Cardiac muscle cell (in vitro differentiated cells and primary cell): ENCODE results near the gene CYB5D1. TPM values are rescaled to one million over a fixed set of nuclear protein-coding genes. Genes with fewer than 3 reads are reported as not detected.

Experiments
- DNase-seq, 2 donors: peaks; one replicate each; pipeline versions ENCODE4 v3.0.0 to v3.0.0-alpha.2; 2010 to 2017; ENCODE audit warnings: low read depth in 1 of 2, low spot score in 1 of 2
- H3K27ac ChIP-seq: fragments of 200-600 bp; sonication (generic); 2 replicates; pipeline ENCODE4 v1.5.1; 2016
- H3K27me3 ChIP-seq: fragments of 200-600 bp; sonication (generic); 2 replicates; pipeline ENCODE4 v1.6.0; 2016; ENCODE audit warnings: control low read depth
- H3K36me3 ChIP-seq: fragments of 200-600 bp; sonication (generic); 2 replicates; pipeline ENCODE4 v1.5.1; 2016; ENCODE audit warnings: control low read depth
- H3K4me1 ChIP-seq: fragments of 200-600 bp; sonication (generic); 2 replicates; pipeline ENCODE4 v1.8.1; 2017; ENCODE audit warnings: low read depth, mild to moderate bottlenecking, mixed run types
- H3K4me3 ChIP-seq: fragments of 200-600 bp; sonication (generic); 2 replicates; pipeline ENCODE4 v1.5.1; 2016; ENCODE audit warnings: mild to moderate bottlenecking
- H3K9me3 ChIP-seq: fragments of 200-600 bp; sonication (generic); 2 replicates; pipeline ENCODE4 v1.5.1; 2017; ENCODE audit warnings: low read depth, mild to moderate bottlenecking, control low read depth
- CTCF ChIP-seq: IDR thresholded peaks from 2 replicates; pipeline ENCODE4 v1.5.1; 2012; ENCODE audit warnings: low read depth, mild to moderate bottlenecking, low read length
- polyA plus RNA-seq: library from polyadenylated mRNA; unstranded; fragments of >200 nt; fragmentation: Nextera tagmentation; extraction: Ambion mirVana; gene quantifications from 2 replicates; pipeline ENCODE4 v1.2.1, GENCODE V29; 2016
- total RNA-seq: library from RNA; depleted of rRNA; stranded (reverse); fragments of >200 nt; gene quantifications from 2 replicates; pipeline ENCODE4 v1.2.3, GENCODE V29; 2016

CYB5D1 gene
- total and polyA plus RNA-seq, 2 experiments from 2014 or later: 13.7 to 14.0 TPM

DNA sequence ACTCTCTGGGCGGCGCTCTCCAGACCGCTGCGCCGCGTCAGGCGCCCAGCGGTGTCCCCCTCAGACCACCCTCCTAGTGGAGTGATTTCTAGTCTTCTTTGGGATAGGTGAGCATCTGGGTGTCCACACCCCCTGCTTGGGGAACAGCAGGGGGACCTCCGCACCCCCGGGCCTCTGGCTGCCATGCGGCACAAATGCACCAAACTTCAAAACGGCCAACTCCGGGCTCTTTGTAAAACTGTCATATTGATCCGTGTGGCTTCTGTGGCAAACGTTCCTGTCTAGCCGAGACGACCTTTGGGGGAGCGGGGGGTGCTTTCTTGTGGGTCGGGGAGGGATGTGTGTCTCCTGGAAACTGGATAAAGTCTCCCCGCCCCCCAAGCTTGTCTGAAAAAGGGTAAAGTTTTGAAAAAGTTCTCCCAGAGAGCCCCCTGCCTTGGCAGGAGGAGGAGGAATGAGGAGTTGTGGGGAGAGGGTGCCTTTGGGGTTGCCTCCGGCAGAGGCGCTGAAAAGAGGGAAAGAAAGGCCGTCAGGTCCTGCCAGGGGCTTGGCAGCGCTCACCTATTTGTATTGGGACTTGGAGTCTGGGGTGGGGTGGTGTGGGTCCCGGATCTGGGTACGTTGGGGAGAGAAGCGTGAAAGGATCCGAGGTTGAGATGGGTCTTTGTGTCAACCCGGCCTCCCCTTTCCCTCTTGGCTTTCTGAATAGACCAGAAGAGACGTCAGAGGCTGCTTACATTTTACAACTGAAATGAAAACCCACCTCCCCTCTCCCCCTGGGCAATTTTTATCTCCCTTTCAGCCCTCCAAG is 28.6 kb downstream of the CYB5D1 start:
- peak; percentile 12 for TF ChIP-seq CTCF
- Histone ChIP-seq H3K27me3 (no peaks in the 10 kb centered on the region), H3K9me3 (no peaks in the 10 kb centered on the region), H3K36me3 (peaks cover 8% of the 10 kb centered on the region), H3K27ac (peak overlapping the region; percentile 89), H3K4me1 (peaks cover 45% of the 10 kb centered on the region), H3K4me3 (peak overlapping the region; percentile 90)
- peak; percentile 42 to 51 for DNase-seq

- DNase-seq: peak in 1 of 2 donors; percentile 42
- Histone ChIP-seq H3K27me3 (no peaks in the 10 kb centered on the region), H3K27ac (peak overlapping the region; percentile 89), H3K36me3 (peaks cover 11% of the 10 kb centered on the region), H3K4me3 (peak overlapping the region; percentile 90), H3K9me3 (no peaks in the 10 kb centered on the region), H3K4me1 (peaks cover 43% of the 10 kb centered on the region)
- no peak for TF ChIP-seq CTCF
Observed at GRCh38 chr17:7887038-7887481, 29.3 kb downstream of the CYB5D1 start.

GRCh38 chr17:7887482-7888183 is 29.8 kb downstream of the CYB5D1 start:
- Histone ChIP-seq H3K4me1 (peaks cover 42% of the 10 kb centered on the region), H3K9me3 (no peaks in the 10 kb centered on the region), H3K4me3 (peak overlapping the region; percentile 90), H3K36me3 (peaks cover 11% of the 10 kb centered on the region), H3K27me3 (no peaks in the 10 kb centered on the region), H3K27ac (peak overlapping the region; percentile 90)
- DNase-seq: peak; percentile 93 to 99
- TF ChIP-seq CTCF: no peak

DNA sequence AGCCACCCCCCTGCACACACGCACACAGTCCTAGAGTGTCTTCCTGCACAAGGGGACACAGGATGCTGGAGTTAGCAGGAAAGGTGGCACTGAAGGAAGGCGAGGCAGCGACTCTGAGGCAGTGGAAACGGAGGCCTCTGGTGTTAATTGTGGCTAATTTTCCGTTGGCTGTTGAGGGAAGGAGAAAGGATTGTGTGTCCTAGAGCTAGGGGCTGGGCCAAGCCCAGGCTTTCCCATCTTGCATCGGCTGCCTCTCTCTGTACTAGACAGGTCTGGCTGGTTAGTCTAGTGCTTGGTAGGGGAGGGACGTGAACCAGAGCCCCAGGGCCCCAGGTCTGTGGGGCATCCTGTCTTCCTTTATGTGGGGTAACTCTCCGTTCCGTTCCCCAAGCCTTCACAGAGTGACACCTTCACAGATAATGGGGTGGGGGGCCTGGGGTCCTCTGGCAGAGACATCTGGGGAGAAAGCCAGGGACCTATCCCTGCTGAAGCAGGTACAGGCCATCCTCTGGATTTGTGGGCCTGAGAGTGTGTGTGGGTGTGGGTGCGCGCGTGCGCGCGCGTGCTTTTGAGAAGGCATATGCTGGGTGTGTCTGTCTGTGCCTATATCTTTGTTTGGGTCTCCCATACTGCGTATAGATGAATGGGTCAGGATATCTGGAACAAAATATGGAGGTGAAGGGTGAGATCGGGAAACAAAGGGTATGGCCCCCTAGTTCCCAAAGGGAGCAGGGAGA is 30.5 kb downstream of the CYB5D1 start, which contains the start of gene CHD3:
CHD3 (plus strand) TSS at position 606 of the 737 bp plus-strand sequence. CDS start 212 bp downstream, outside the sequence.
- H3K27ac ChIP-seq: peak within 1 kb of the TSS; percentile 90
- no peaks in the 10 kb centered on the region for H3K27me3 ChIP-seq
- H3K36me3 ChIP-seq: peaks cover 11% of the 10 kb centered on the region
- peak within 1 kb of the TSS; percentile 90 for H3K4me3 ChIP-seq
- peaks cover 40% of the 10 kb centered on the region for H3K4me1 ChIP-seq
- no peak for TF ChIP-seq CTCF
- no peaks in the 10 kb centered on the region for H3K9me3 ChIP-seq
- DNase-seq: peak; percentile 12 to 34

- Histone ChIP-seq H3K9me3 (no peaks in the 10 kb centered on the region), H3K4me1 (peaks cover 31% of the 10 kb centered on the region), H3K27ac (peak overlapping the region; percentile 90), H3K4me3 (no peak overlapping the region), H3K36me3 (peaks cover 12% of the 10 kb centered on the region), H3K27me3 (no peaks in the 10 kb centered on the region)
- DNase-seq: peak; percentile 88 to 97
- peak; percentile 47 for TF ChIP-seq CTCF
Observed at GRCh38 chr17:7889166-7889955, 31.6 kb downstream of the CYB5D1 start.
